MV-4-11 (cell line): ENCODE measurements around the gene STX18.
"Not testable (repeated sequence)": the region's sequence is repeated elsewhere in the genome, so short reads cannot be mapped to it uniquely, and the experiment has no call there.

Experiments used
- DNase-seq: peaks from one replicate; lab custom pipeline; 2025; lab: John Stamatoyannopoulos, UW

STX18 gene

GRCh38 chr4:4507923-4508322 is 33.9 kb downstream of the STX18 start:
- no peak for DNase-seq

GRCh38 chr4:4507403-4507802 is 34.4 kb downstream of the STX18 start:
- no peak for DNase-seq

GRCh38 chr4:4506961-4507360 is 34.9 kb downstream of the STX18 start:
- no peak for DNase-seq

- DNase-seq, result not testable (repeated sequence)
Measured at GRCh38 chr4:4505211-4505610, 36.6 kb downstream of the STX18 start.

GRCh38 chr4:4504783-4505182 is 37.1 kb downstream of the STX18 start:
- no peak for DNase-seq

GRCh38 chr4:4502694-4503311 is 39.0 kb downstream of the STX18 start:
- peak; percentile 51 for DNase-seq

GRCh38 chr4:4501679-4502078 is 40.2 kb downstream of the STX18 start:
- no peak for DNase-seq

- DNase-seq, result no peak
Measured at GRCh38 chr4:4499438-4500123, 42.3 kb downstream of the STX18 start.

GRCh38 chr4:4496592-4497372 is 45.1 kb downstream of the STX18 start:
- DNase-seq, result no peak

- DNase-seq, result no peak
Measured at GRCh38 chr4:4494882-4495281, 47.0 kb downstream of the STX18 start.

- DNase-seq, result no peak
Measured at GRCh38 chr4:4492161-4492847, 49.5 kb downstream of the STX18 start.

GRCh38 chr4:4491396-4491893 is 50.4 kb downstream of the STX18 start:
- DNase-seq, result no peak

GRCh38 chr4:4490816-4491215 is 51.0 kb downstream of the STX18 start:
- DNase-seq, result no peak

GRCh38 chr4:4490041-4490440 is 51.8 kb downstream of the STX18 start:
- no peak for DNase-seq

- DNase-seq, result peak; percentile 69
Measured at GRCh38 chr4:4488405-4489404, 53.1 kb downstream of the STX18 start.

- DNase-seq, result no peak
Measured at GRCh38 chr4:4486969-4487368, 54.9 kb downstream of the STX18 start.

GRCh38 chr4:4485806-4486205 is 56.0 kb downstream of the STX18 start:
- DNase-seq, result no peak

GRCh38 chr4:4481399-4481994 is 60.4 kb downstream of the STX18 start:
- no peak for DNase-seq

- DNase-seq, result no peak
Measured at GRCh38 chr4:4480685-4481398, 61.0 kb downstream of the STX18 start.

- DNase-seq, result no peak
Measured at GRCh38 chr4:4480205-4480604, 61.6 kb downstream of the STX18 start.
